ENCODE results near the gene ZSCAN4.

ZSCAN4 gene

DNA sequence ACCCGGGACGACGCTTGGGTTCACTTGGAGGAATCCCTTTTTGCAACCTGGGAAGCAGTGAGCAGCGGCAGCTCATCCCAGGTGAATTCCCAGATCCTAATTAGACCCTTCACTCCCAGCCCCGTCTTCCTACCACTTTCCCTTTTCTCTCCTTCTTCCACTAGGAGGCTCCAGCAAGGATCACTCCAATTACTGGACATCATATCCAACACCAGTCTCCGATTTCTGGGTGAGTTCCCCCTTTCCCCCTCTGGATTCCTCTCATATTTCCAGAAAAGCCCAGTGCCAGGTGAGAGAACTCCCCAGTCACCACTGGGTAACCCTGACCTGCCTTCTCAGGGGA, 17.1 kb upstream of the ZSCAN4 start:
- TF ChIP-seq TEAD4 (IDR thresholded peaks at IDR 0.05), result no peak
- no peak for TF ChIP-seq RAD21 (IDR thresholded peaks at IDR 0.05; ENCODE audit: low read depth)
- TF ChIP-seq ZBTB7A (IDR thresholded peaks at IDR 0.05; ENCODE audit: low read depth), result no peak
- no peak for TF ChIP-seq NFIC (IDR thresholded peaks at IDR 0.05)
- no peak for TF ChIP-seq TCF12 (IDR thresholded peaks at IDR 0.05; ENCODE audit: low read depth)
- TF ChIP-seq, protein P1, sequence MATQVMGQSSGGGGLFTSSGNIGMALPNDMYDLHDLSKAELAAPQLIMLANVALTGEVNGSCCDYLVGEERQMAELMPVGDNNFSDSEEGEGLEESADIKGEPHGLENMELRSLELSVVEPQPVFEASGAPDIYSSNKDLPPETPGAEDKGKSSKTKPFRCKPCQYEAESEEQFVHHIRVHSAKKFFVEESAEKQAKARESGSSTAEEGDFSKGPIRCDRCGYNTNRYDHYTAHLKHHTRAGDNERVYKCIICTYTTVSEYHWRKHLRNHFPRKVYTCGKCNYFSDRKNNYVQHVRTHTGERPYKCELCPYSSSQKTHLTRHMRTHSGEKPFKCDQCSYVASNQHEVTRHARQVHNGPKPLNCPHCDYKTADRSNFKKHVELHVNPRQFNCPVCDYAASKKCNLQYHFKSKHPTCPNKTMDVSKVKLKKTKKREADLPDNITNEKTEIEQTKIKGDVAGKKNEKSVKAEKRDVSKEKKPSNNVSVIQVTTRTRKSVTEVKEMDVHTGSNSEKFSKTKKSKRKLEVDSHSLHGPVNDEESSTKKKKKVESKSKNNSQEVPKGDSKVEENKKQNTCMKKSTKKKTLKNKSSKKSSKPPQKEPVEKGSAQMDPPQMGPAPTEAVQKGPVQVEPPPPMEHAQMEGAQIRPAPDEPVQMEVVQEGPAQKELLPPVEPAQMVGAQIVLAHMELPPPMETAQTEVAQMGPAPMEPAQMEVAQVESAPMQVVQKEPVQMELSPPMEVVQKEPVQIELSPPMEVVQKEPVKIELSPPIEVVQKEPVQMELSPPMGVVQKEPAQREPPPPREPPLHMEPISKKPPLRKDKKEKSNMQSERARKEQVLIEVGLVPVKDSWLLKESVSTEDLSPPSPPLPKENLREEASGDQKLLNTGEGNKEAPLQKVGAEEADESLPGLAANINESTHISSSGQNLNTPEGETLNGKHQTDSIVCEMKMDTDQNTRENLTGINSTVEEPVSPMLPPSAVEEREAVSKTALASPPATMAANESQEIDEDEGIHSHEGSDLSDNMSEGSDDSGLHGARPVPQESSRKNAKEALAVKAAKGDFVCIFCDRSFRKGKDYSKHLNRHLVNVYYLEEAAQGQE (IDR thresholded peaks at IDR 0.05; ENCODE audit: low read depth), result no peak
- TF ChIP-seq, protein P2, sequence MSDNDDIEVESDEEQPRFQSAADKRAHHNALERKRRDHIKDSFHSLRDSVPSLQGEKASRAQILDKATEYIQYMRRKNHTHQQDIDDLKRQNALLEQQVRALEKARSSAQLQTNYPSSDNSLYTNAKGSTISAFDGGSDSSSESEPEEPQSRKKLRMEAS (IDR thresholded peaks at IDR 0.05), result no peak
- no peak for TF ChIP-seq EP300 (IDR thresholded peaks at IDR 0.05; ENCODE audit: borderline replicate concordance)
- TF ChIP-seq CREB1 (IDR thresholded peaks at IDR 0.05; ENCODE audit: low read depth), result no peak
- TF ChIP-seq, protein P3, sequence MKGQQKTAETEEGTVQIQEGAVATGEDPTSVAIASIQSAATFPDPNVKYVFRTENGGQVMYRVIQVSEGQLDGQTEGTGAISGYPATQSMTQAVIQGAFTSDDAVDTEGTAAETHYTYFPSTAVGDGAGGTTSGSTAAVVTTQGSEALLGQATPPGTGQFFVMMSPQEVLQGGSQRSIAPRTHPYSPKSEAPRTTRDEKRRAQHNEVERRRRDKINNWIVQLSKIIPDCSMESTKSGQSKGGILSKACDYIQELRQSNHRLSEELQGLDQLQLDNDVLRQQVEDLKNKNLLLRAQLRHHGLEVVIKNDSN (IDR thresholded peaks at IDR 0.05), result no peak
- TF ChIP-seq TAF1 (IDR thresholded peaks at IDR 0.05; ENCODE audit: low read depth), result no peak
- no peak for TF ChIP-seq YY1 (IDR thresholded peaks at IDR 0.05; ENCODE audit: low read depth)

DNA sequence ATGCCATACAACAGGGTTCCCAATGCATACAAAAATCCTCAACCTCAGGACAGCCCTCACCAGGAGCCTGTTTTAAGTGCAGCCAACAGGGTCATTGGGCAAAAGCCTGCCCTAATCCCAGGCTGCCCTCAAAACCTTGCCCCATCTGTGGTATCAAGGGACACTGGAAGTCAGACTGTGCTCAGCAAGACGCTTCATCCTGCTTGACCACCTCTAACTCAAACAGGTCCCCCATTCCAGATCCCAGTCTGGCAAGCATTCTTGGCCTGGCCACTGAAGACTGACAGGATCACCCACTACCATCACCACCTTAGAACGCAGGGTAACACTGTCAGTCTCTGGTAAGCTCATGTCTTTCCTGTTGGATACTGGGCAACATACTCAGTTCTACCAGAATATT, 15.0 kb upstream of the ZSCAN4 start:
- TF ChIP-seq, protein P1 (IDR thresholded peaks at IDR 0.05; ENCODE audit: low read depth), result no peak
- no peak for TF ChIP-seq TEAD4 (IDR thresholded peaks at IDR 0.05)
- no peak for TF ChIP-seq CEBPB (IDR thresholded peaks at IDR 0.05)
- no peak for TF ChIP-seq RAD21 (IDR thresholded peaks at IDR 0.05; ENCODE audit: low read depth)
- no peak for TF ChIP-seq YY1 (IDR thresholded peaks at IDR 0.05; ENCODE audit: low read depth)
- TF ChIP-seq EGR1 (IDR thresholded peaks at IDR 0.05), result no peak
- no peak for TF ChIP-seq TAF1 (IDR thresholded peaks at IDR 0.05; ENCODE audit: low read depth)
- TF ChIP-seq, protein P2 (IDR thresholded peaks at IDR 0.05), result no peak
- TF ChIP-seq EP300 (IDR thresholded peaks at IDR 0.05; ENCODE audit: borderline replicate concordance), result no peak
- no peak for TF ChIP-seq TCF12 (IDR thresholded peaks at IDR 0.05; ENCODE audit: low read depth)
- TF ChIP-seq NFIC (IDR thresholded peaks at IDR 0.05), result no peak
- TF ChIP-seq ZBTB7A (IDR thresholded peaks at IDR 0.05; ENCODE audit: low read depth), result no peak
- no peak for TF ChIP-seq CREB1 (IDR thresholded peaks at IDR 0.05; ENCODE audit: low read depth)

DNA sequence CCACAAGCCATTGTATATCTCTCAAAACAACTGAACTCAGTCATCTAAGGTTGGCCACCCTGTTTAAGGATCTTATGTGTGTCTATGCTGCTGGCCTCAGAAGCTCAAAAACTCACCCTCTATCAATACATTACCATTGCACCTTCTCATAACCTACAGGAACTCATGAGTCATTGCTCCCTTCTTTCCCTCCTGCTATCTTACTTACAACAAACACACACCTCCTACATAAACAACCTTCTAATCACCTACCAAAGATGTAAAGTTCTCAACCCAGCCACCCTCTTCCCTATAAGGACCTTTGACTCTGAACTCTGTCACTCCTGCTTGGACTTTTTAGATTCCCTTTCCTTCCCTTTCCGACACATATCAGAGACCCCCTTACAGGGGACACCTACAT, 13.3 kb upstream of the ZSCAN4 start:
- TF ChIP-seq TEAD4 (IDR thresholded peaks at IDR 0.05), result no peak
- no peak for TF ChIP-seq CEBPB (IDR thresholded peaks at IDR 0.05)
- TF ChIP-seq, protein P1 (IDR thresholded peaks at IDR 0.05; ENCODE audit: low read depth), result no peak
- no peak for TF ChIP-seq TAF1 (IDR thresholded peaks at IDR 0.05; ENCODE audit: low read depth)
- no peak for TF ChIP-seq EP300 (IDR thresholded peaks at IDR 0.05; ENCODE audit: borderline replicate concordance)
- no peak for TF ChIP-seq EGR1 (IDR thresholded peaks at IDR 0.05)
- TF ChIP-seq FOXM1 (IDR thresholded peaks at IDR 0.05; ENCODE audit: borderline replicate concordance, low read depth), result no peak
- TF ChIP-seq, protein P3 (IDR thresholded peaks at IDR 0.05), result no peak
- TF ChIP-seq RAD21 (IDR thresholded peaks at IDR 0.05; ENCODE audit: low read depth), result no peak
- TF ChIP-seq, protein P2 (IDR thresholded peaks at IDR 0.05), result no peak

DNA sequence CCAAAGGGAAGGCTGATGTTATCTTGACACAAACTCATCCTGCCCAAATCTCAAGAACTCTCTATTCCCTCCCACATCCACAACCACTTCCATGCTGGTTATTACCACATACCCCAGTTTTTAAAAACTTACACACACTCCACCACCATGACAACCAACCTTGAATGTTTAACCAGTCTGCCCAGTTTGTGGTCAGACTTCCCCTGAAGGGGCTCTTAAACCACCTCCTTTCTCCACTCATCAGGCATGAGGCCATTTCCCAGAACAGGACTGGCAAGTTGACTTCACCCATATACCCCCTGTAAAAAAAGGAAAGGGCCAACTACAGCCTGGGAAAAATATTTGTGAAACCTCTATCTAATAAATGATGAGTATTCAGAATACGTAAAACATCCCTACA, 12.4 kb upstream of the ZSCAN4 start:
- TF ChIP-seq RAD21 (IDR thresholded peaks at IDR 0.05; ENCODE audit: low read depth) (no peak), CEBPB (IDR thresholded peaks at IDR 0.05) (no peak)
- TF ChIP-seq, protein P2 (IDR thresholded peaks at IDR 0.05), result no peak

Measured in Ishikawa (cell line).